Activated CD8-positive, alpha-beta memory T cell treated with anti-CD3 and anti-CD28 coated beads for 24 hours (primary cell): ENCODE data around the gene KRABD2.
"Not testable (repeated sequence)": the region's sequence is repeated elsewhere in the genome, so short reads cannot be mapped to it uniquely, and the experiment has no call there.

Experiments
- DNase-seq: peaks from one replicate; pipeline ENCODE4 v3.0.0-alpha.2; 2020

KRABD2 gene

GRCh38 chr17:8392274-8392673 lies 15.8 kb upstream of the KRABD2 start:
- DNase-seq, result no peak

GRCh38 chr17:8391711-8392110 lies 15.2 kb upstream of the KRABD2 start:
- no peak for DNase-seq

GRCh38 chr17:8387914-8388651 lies 11.6 kb upstream of the KRABD2 start:
- no peak for DNase-seq

- DNase-seq, result no peak
Measured at GRCh38 chr17:8386841-8387240, 10.3 kb upstream of the KRABD2 start.

GRCh38 chr17:8384801-8385378 lies 8.4 kb upstream of the KRABD2 start:
- no peak for DNase-seq

- DNase-seq, result peak; percentile 99
Measured at GRCh38 chr17:8383143-8383822, 6.8 kb upstream of the KRABD2 start, which contains the start of gene RPL26. RPL26 (minus strand) TSS chr17:8383193; CDS start chr17:8382310, 883 bp downstream.

GRCh38 chr17:8382880-8383142 lies 6.3 kb upstream of the KRABD2 start:
- DNase-seq, result no peak

GRCh38 chr17:8382052-8382879 lies 5.8 kb upstream of the KRABD2 start:
- DNase-seq, result no peak

- DNase-seq, result no peak
Measured at GRCh38 chr17:8380049-8380448, 3.5 kb upstream of the KRABD2 start.

GRCh38 chr17:8378117-8378516 lies 1.6 kb upstream of the KRABD2 start:
- DNase-seq, result not testable (repeated sequence)

GRCh38 chr17:8377422-8377821 lies 918 bp upstream of the KRABD2 start:
- DNase-seq, result no peak

GRCh38 chr17:8375738-8376259 lies 705 bp downstream of the KRABD2 start:
- no peak for DNase-seq

GRCh38 chr17:8373856-8374255 lies 2.6 kb downstream of the KRABD2 start:
- DNase-seq, result not testable (repeated sequence)

- DNase-seq, result no peak
Measured at GRCh38 chr17:8372422-8372821, 4.1 kb downstream of the KRABD2 start.

- DNase-seq, result no peak
Measured at GRCh38 chr17:8371786-8372185, 4.7 kb downstream of the KRABD2 start.

GRCh38 chr17:8369944-8370343 lies 6.6 kb downstream of the KRABD2 start:
- DNase-seq, result no peak

- DNase-seq, result no peak
Measured at GRCh38 chr17:8368193-8368592, 8.3 kb downstream of the KRABD2 start.

GRCh38 chr17:8366231-8366630 lies 10.3 kb downstream of the KRABD2 start:
- no peak for DNase-seq

GRCh38 chr17:8365143-8365542 lies 11.4 kb downstream of the KRABD2 start:
- DNase-seq, result no peak

- no peak for DNase-seq
Measured at GRCh38 chr17:8362651-8363332, 13.7 kb downstream of the KRABD2 start.

GRCh38 chr17:8360751-8361150 lies 15.8 kb downstream of the KRABD2 start:
- no peak for DNase-seq

GRCh38 chr17:8360260-8360659 lies 16.2 kb downstream of the KRABD2 start:
- no peak for DNase-seq

- no peak for DNase-seq
Measured at GRCh38 chr17:8359769-8360168, 16.7 kb downstream of the KRABD2 start.
